HepG2 (cell line): ENCODE results near the gene SIAH1. TPM values are rescaled to one million over a fixed set of nuclear protein-coding genes. Genes with fewer than 3 reads are reported as not detected.

Experiments used
- ARNT ChIP-seq: fragments of 450-650 bp; IDR thresholded peaks from 2 replicates; pipeline ENCODE4 v1.6.1; 2017
- ETV5 ChIP-seq: IDR thresholded peaks from 2 replicates; pipeline ENCODE4 v1.6.1; 2018; ENCODE audit warnings: missing biosample characterization, missing genetic modification reagents, inconsistent platforms, borderline replicate concordance
- KAT8 ChIP-seq: IDR thresholded peaks from 2 replicates; pipeline ENCODE4 v1.6.1; 2016; ENCODE audit warnings: missing genetic modification reagents, missing compliant biosample characterization
- KDM1A ChIP-seq: IDR thresholded peaks from 2 replicates; pipeline ENCODE4 v1.6.1; 2016; ENCODE audit warnings: missing compliant biosample characterization
- KLF16 ChIP-seq, 2 experiments: sonication (generic) in 1 of 2; formaldehyde crosslinking in 1 of 2; IDR thresholded peaks; 2 replicates each; pipeline versions ENCODE4 v1.6.1 to v1.8.0; 2016 to 2023; ENCODE audit warnings: missing genetic modification reagents in 2 of 2, missing compliant biosample characterization in 1 of 2
- PHB2 ChIP-seq: fragments of 450-650 bp; IDR thresholded peaks from 2 replicates; pipeline ENCODE4 v1.6.1; 2018; ENCODE audit not compliant: partially characterized antibody
- SOX13 ChIP-seq, 3 experiments: fragments of 450-650 bp in 1 of 3; sonication (generic) in 1 of 3; formaldehyde crosslinking in 1 of 3; IDR thresholded peaks in 2 of 3; conservative IDR thresholded peaks in 1 of 3; 2 replicates each; pipeline versions ENCODE4 v1.5.0 to v1.6.1; 2016 to 2020; ENCODE audit warnings: antibody characterized with exemption in 1 of 3, mild to moderate bottlenecking in 1 of 3, missing compliant biosample characterization in 1 of 3, missing genetic modification reagents in 1 of 3, moderate library complexity in 1 of 3
- SP140L ChIP-seq: sonication (generic); formaldehyde crosslinking; IDR thresholded peaks from 2 replicates; pipeline ENCODE4 v1.4.0; 2020; ENCODE audit warnings: missing genetic modification reagents, borderline replicate concordance
- YEATS2 ChIP-seq: sonication (generic); formaldehyde crosslinking; IDR thresholded peaks from 2 replicates; pipeline ENCODE4 v1.4.0; 2020; ENCODE audit warnings: missing genetic modification reagents, borderline replicate concordance
- ZBTB1 ChIP-seq: sonication (generic); formaldehyde crosslinking; IDR thresholded peaks from 2 replicates; pipeline ENCODE4 v1.4.0; 2020; ENCODE audit warnings: missing genetic modification reagents, borderline replicate concordance
- ZNF335 ChIP-seq: sonication (generic); formaldehyde crosslinking; IDR thresholded peaks from 2 replicates; pipeline ENCODE4 v1.4.0; 2020; ENCODE audit warnings: missing genetic modification reagents
- ZNF557 ChIP-seq: sonication (generic); formaldehyde crosslinking; IDR thresholded peaks from 2 replicates; pipeline ENCODE4 v1.4.0; 2020; ENCODE audit warnings: missing genetic modification reagents
- polyA plus RNA-seq, 8 experiments: library from polyadenylated mRNA; depleted of rRNA in 3 of 8; stranded (reverse) in 7 of 8; unstranded in 1 of 8; fragments of >200 nt; fragmentation: Illumina TruSeq in 4 of 8; extraction: Trizol in 4 of 8; gene quantifications; 2 replicates each; pipeline versions ENCODE4 v1.2.1 to v1.2.3, GENCODE V29; 2011 to 2016; ENCODE audit warnings: low read depth in 4 of 8, missing spikeins in 1 of 8, mixed read lengths in 1 of 8; ENCODE audit not compliant: insufficient read depth in 1 of 8
- total RNA-seq, 5 experiments: library from RNA; depleted of rRNA; stranded (reverse); fragments of >200 nt; fragmentation: Illumina TruSeq; extraction: Trizol; gene quantifications; 2 replicates each; pipeline ENCODE4 v1.2.3, GENCODE V29; 2016; ENCODE audit warnings: low read depth in 1 of 5
- TF ChIP-seq, protein P1 (sequence below): sonication (generic); formaldehyde crosslinking; IDR thresholded peaks from 2 replicates; pipeline ENCODE4 v1.4.0; 2020; ENCODE audit warnings: mild to moderate bottlenecking, missing genetic modification reagents
- TF ChIP-seq, protein P2 (sequence below): sonication (generic); formaldehyde crosslinking; IDR thresholded peaks from 2 replicates; pipeline ENCODE4 v1.4.0; 2020; ENCODE audit warnings: mild to moderate bottlenecking, missing genetic modification reagents
- TF ChIP-seq, protein P3 (sequence below): sonication (generic); formaldehyde crosslinking; IDR thresholded peaks from 2 replicates; pipeline ENCODE4 v1.5.0; 2020; ENCODE audit warnings: mild to moderate bottlenecking, missing genetic modification reagents
- TF ChIP-seq, protein P4 (sequence below): sonication (generic); formaldehyde crosslinking; IDR thresholded peaks from 2 replicates; pipeline ENCODE4 v1.4.0; 2020; ENCODE audit warnings: mild to moderate bottlenecking, missing genetic modification reagents
- TF ChIP-seq, protein P5 (sequence below), 2 experiments: IDR thresholded peaks; 2 replicates each; pipeline ENCODE4 v1.6.1; 2011 to 2012; ENCODE audit warnings: low read length in 2 of 2, borderline replicate concordance in 1 of 2, low read depth in 1 of 2, mild to moderate bottlenecking in 1 of 2, moderate library complexity in 1 of 2

The SIAH1 gene
- total and polyA plus RNA-seq, 2 of the 13 experiments (the other 11 are each of a cell fraction or from before 2014, with no cell fraction given), result 16.0 to 28.6 TPM

DNA sequence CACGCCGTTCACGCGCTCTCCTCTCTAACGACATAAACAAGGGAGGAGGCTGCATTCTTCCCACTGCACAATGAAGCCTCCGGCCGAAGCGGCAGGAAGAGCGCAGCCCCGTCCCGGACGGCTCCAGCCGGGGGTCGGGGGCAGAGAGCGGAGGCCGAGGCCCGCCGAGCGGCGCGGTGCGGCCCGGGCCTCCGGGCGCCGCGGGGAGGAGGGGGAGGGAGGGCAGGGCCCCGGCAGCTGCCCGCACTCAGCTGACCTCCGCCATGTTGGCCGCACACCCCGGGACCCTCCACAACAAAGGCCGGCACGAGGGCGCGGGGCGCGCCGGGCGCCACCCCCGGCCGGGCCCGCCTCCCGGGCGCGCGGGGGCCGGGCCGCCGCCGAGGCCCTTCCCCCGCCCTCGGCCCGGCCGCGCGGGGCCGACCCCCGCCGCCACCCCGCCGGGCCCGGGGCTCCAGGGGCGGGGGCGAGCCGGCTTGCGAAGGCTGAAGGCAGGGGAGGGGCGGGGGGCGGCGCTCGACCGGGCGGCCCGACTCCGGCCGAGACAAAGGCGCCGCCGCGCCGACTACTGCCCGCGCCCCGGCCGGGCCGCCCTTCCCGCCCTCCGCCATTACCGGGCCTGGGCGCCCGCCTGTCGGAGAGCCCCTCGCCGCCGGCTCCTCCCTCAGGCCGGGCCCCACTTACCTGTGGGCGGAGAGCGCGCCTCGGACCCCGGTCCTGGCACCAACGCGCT lies 527 bp downstream of the SIAH1 start (continued):
- TF ChIP-seq KDM1A (CRISPR knock-in tag), result no peak
- TF ChIP-seq YEATS2 (CRISPR knock-in tag), result no peak
- 0 out of 2 replicates have a peak, but pooled peaks have one; percentile 5 for TF ChIP-seq ETV5 (CRISPR knock-in tag)
- TF ChIP-seq, protein P1, sequence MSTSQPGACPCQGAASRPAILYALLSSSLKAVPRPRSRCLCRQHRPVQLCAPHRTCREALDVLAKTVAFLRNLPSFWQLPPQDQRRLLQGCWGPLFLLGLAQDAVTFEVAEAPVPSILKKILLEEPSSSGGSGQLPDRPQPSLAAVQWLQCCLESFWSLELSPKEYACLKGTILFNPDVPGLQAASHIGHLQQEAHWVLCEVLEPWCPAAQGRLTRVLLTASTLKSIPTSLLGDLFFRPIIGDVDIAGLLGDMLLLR (CRISPR knock-in tag), result no peak; the same call in 1 of the 2 replicates
- TF ChIP-seq ZNF335 (CRISPR knock-in tag), result no peak
- TF ChIP-seq, protein P2, sequence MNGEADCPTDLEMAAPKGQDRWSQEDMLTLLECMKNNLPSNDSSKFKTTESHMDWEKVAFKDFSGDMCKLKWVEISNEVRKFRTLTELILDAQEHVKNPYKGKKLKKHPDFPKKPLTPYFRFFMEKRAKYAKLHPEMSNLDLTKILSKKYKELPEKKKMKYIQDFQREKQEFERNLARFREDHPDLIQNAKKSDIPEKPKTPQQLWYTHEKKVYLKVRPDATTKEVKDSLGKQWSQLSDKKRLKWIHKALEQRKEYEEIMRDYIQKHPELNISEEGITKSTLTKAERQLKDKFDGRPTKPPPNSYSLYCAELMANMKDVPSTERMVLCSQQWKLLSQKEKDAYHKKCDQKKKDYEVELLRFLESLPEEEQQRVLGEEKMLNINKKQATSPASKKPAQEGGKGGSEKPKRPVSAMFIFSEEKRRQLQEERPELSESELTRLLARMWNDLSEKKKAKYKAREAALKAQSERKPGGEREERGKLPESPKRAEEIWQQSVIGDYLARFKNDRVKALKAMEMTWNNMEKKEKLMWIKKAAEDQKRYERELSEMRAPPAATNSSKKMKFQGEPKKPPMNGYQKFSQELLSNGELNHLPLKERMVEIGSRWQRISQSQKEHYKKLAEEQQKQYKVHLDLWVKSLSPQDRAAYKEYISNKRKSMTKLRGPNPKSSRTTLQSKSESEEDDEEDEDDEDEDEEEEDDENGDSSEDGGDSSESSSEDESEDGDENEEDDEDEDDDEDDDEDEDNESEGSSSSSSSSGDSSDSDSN (CRISPR knock-in tag), result peak; percentile 55; the same call in 1 of the 2 replicates
- peak; percentile 3; the same call in 1 of the 2 replicates for TF ChIP-seq KAT8
- TF ChIP-seq PHB2, result no peak
- TF ChIP-seq, protein P3, sequence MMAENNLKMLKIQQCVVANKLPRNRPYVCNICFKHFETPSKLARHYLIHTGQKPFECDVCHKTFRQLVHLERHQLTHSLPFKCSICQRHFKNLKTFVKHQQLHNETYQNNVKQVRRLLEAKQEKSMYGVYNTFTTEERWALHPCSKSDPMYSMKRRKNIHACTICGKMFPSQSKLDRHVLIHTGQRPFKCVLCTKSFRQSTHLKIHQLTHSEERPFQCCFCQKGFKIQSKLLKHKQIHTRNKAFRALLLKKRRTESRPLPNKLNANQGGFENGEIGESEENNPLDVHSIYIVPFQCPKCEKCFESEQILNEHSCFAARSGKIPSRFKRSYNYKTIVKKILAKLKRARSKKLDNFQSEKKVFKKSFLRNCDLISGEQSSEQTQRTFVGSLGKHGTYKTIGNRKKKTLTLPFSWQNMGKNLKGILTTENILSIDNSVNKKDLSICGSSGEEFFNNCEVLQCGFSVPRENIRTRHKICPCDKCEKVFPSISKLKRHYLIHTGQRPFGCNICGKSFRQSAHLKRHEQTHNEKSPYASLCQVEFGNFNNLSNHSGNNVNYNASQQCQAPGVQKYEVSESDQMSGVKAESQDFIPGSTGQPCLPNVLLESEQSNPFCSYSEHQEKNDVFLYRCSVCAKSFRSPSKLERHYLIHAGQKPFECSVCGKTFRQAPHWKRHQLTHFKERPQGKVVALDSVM (CRISPR knock-in tag), result peak; percentile 42; the same call in 1 of the 2 replicates
- TF ChIP-seq, protein P4, sequence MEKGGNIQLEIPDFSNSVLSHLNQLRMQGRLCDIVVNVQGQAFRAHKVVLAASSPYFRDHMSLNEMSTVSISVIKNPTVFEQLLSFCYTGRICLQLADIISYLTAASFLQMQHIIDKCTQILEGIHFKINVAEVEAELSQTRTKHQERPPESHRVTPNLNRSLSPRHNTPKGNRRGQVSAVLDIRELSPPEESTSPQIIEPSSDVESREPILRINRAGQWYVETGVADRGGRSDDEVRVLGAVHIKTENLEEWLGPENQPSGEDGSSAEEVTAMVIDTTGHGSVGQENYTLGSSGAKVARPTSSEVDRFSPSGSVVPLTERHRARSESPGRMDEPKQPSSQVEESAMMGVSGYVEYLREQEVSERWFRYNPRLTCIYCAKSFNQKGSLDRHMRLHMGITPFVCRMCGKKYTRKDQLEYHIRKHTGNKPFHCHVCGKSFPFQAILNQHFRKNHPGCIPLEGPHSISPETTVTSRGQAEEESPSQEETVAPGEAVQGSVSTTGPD (CRISPR knock-in tag), result no peak
- TF ChIP-seq ZBTB1 (CRISPR knock-in tag), result no peak
- 0 out of 4 replicates have a peak, but pooled peaks of 1 of the 2 experiments have one; percentile 21 for TF ChIP-seq KLF16 (CRISPR knock-in tag; IDR thresholded peaks at IDR 0.05)
- no peak for TF ChIP-seq ARNT
- TF ChIP-seq ZNF557 (CRISPR knock-in tag), result no peak
- TF ChIP-seq SOX13 (IDR thresholded peaks at IDR 0.05), result peak; percentile 49; the same call in 1 of the 2 replicates
- peak in 1 of 2 experiments; percentile 37; a peak in 1 of 4 replicates for TF ChIP-seq SOX13 (CRISPR knock-in tag; conservative IDR thresholded peaks at IDR 0.05 in 1 of 2, IDR thresholded peaks at IDR 0.05 in 1 of 2)
- TF ChIP-seq, protein P5, sequence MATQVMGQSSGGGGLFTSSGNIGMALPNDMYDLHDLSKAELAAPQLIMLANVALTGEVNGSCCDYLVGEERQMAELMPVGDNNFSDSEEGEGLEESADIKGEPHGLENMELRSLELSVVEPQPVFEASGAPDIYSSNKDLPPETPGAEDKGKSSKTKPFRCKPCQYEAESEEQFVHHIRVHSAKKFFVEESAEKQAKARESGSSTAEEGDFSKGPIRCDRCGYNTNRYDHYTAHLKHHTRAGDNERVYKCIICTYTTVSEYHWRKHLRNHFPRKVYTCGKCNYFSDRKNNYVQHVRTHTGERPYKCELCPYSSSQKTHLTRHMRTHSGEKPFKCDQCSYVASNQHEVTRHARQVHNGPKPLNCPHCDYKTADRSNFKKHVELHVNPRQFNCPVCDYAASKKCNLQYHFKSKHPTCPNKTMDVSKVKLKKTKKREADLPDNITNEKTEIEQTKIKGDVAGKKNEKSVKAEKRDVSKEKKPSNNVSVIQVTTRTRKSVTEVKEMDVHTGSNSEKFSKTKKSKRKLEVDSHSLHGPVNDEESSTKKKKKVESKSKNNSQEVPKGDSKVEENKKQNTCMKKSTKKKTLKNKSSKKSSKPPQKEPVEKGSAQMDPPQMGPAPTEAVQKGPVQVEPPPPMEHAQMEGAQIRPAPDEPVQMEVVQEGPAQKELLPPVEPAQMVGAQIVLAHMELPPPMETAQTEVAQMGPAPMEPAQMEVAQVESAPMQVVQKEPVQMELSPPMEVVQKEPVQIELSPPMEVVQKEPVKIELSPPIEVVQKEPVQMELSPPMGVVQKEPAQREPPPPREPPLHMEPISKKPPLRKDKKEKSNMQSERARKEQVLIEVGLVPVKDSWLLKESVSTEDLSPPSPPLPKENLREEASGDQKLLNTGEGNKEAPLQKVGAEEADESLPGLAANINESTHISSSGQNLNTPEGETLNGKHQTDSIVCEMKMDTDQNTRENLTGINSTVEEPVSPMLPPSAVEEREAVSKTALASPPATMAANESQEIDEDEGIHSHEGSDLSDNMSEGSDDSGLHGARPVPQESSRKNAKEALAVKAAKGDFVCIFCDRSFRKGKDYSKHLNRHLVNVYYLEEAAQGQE (IDR thresholded peaks at IDR 0.05; ENCODE audit: borderline replicate concordance in 1 of 2, low read depth in 1 of 2, low read length in 2 of 2), result peak in 1 of 2 experiments; percentile 20; a peak in 1 of 4 replicates
- 0 out of 2 replicates have a peak, but pooled peaks have one; percentile 5 for TF ChIP-seq SP140L (CRISPR knock-in tag)
